Measurements from ENCODE around the gene FURIN. TPM values are rescaled to one million over a fixed set of nuclear protein-coding genes. Genes with fewer than 3 reads are reported as not detected.
"Not testable (repeated sequence)": the region's sequence is repeated elsewhere in the genome, so short reads cannot be mapped to it uniquely, and the experiment has no call there.

FURIN gene
- total RNA-seq, 3 donors from 2014 or later: 34.5 to 48.5 (median 36.4) TPM

- Histone ChIP-seq H3K36me3 (peaks cover 6% of the 10 kb centered on the region), H3K9me3 (no peaks in the 10 kb centered on the region), H3K27ac (peak overlapping the region; percentile 60), H3K4me1 (peaks cover 4 to 31% of the 10 kb centered on the region in 2 donors), H3K4me3 (peak overlapping the region in 2 of 3 donors; percentile 92 to 97), H3K27me3 (no peaks in the 10 kb centered on the region)
- TF ChIP-seq POLR2A (IDR thresholded peaks at IDR 0.05) (no peak), CTCF (IDR thresholded peaks at IDR 0.05) (no peak), POLR2AphosphoS5 (IDR thresholded peaks at IDR 0.05) (no peak)
- intact Hi-C loops (cut with DNase I; ENCODE audit: low total_unique reads): no loop called here
- DNase-seq (ENCODE audit: low spot score in 2 of 2): no peak
These were observed 5.7 kb downstream of the FURIN start for GRCh38 chr15:90873998-90874605.

- H3K27me3 ChIP-seq; H3K9me3 ChIP-seq; H3K4me3 ChIP-seq; H3K27ac ChIP-seq; H3K36me3 ChIP-seq; DNase-seq (ENCODE audit: low spot score in 2 of 2); intact Hi-C loops (cut with DNase I; ENCODE audit: low total_unique reads): not testable (repeated sequence)
- peaks cover 4 to 31% of the 10 kb centered on the region in 2 donors for H3K4me1 ChIP-seq
These were observed 6.6 kb downstream of the FURIN start for GRCh38 chr15:90874986-90875385.

GRCh38 chr15:90875549-90875981 lies 7.2 kb downstream of the FURIN start:
- TF ChIP-seq POLR2A (IDR thresholded peaks at IDR 0.05) (no peak), CTCF (IDR thresholded peaks at IDR 0.05) (no peak), POLR2AphosphoS5 (IDR thresholded peaks at IDR 0.05) (no peak)
- Histone ChIP-seq H3K4me1 (peaks cover 4 to 27% of the 10 kb centered on the region in 2 donors), H3K36me3 (peaks cover 11% of the 10 kb centered on the region), H3K9me3 (no peaks in the 10 kb centered on the region), H3K4me3 (no peak overlapping the region), H3K27ac (no peak overlapping the region), H3K27me3 (no peaks in the 10 kb centered on the region)
- intact Hi-C loops (cut with DNase I; ENCODE audit: low total_unique reads): no loop called here
- no peak for DNase-seq (ENCODE audit: low spot score in 2 of 2)

- Histone ChIP-seq H3K27me3 (no peaks in the 10 kb centered on the region), H3K9me3 (no peaks in the 10 kb centered on the region), H3K4me1 (peaks cover 4 to 24% of the 10 kb centered on the region in 2 donors), H3K4me3 (no peak overlapping the region), H3K27ac (no peak overlapping the region), H3K36me3 (peaks cover 11% of the 10 kb centered on the region)
- TF ChIP-seq POLR2A (IDR thresholded peaks at IDR 0.05): no peak
- no peak for TF ChIP-seq POLR2AphosphoS5 (IDR thresholded peaks at IDR 0.05)
- TF ChIP-seq CTCF (IDR thresholded peaks at IDR 0.05): no peak
- no peak for DNase-seq (ENCODE audit: low spot score in 2 of 2)
- intact Hi-C loops (cut with DNase I; ENCODE audit: low total_unique reads): no loop called here
These were observed 7.7 kb downstream of the FURIN start for GRCh38 chr15:90876046-90876445.

GRCh38 chr15:90876512-90877170 lies 8.3 kb downstream of the FURIN start:
- Histone ChIP-seq H3K9me3 (no peaks in the 10 kb centered on the region), H3K36me3 (peaks cover 11% of the 10 kb centered on the region), H3K27ac (no peak overlapping the region), H3K4me3 (no peak overlapping the region), H3K27me3 (no peaks in the 10 kb centered on the region), H3K4me1 (peaks cover 4 to 24% of the 10 kb centered on the region in 2 donors)
- no peak for DNase-seq (ENCODE audit: low spot score in 2 of 2)
- TF ChIP-seq CTCF (IDR thresholded peaks at IDR 0.05) (no peak), POLR2AphosphoS5 (IDR thresholded peaks at IDR 0.05) (no peak), POLR2A (IDR thresholded peaks at IDR 0.05) (no peak)
- intact Hi-C loops (cut with DNase I; ENCODE audit: low total_unique reads): no loop called here

All from breast epithelium (tissue), 4 donors.